Spinal cord (tissue), 10 donors: ENCODE results near the gene CD68. TPM values are rescaled to one million over a fixed set of nuclear protein-coding genes. Genes with fewer than 3 reads are reported as not detected.
"Not testable (repeated sequence)": the region's sequence is repeated elsewhere in the genome, so short reads cannot be mapped to it uniquely, and the experiment has no call there.

Source experiments
- DNase-seq, 6 donors: peaks; one replicate each; pipeline versions ENCODE4 v3.0.0 to v3.0.0-alpha.2; 2013 to 2015; ENCODE audit warnings: low spot score in 6 of 6, low read depth in 4 of 6
- H3K27ac ChIP-seq: one replicate; pipeline ENCODE4 v1.5.1; 2013; ENCODE audit warnings: low read depth, low read length, control low read depth
- H3K27me3 ChIP-seq: one replicate; pipeline ENCODE4 v1.6.1; 2013; ENCODE audit warnings: low read length; ENCODE audit not compliant: control insufficient read depth, insufficient read depth
- H3K36me3 ChIP-seq: one replicate; pipeline ENCODE4 v1.6.1; 2013; ENCODE audit warnings: low read length; ENCODE audit not compliant: control insufficient read depth, insufficient read depth
- H3K4me1 ChIP-seq: one replicate; pipeline ENCODE4 v1.6.1; 2013; ENCODE audit warnings: low read length; ENCODE audit not compliant: control insufficient read depth, insufficient read depth
- H3K4me3 ChIP-seq: one replicate; pipeline ENCODE4 v1.5.1; 2013; ENCODE audit warnings: low read depth, low read length, control low read depth
- H3K9me3 ChIP-seq: one replicate; pipeline ENCODE4 v1.6.1; 2013; ENCODE audit warnings: low read length; ENCODE audit not compliant: control insufficient read depth, insufficient read depth
- WGBS: methylation state at CpG from one replicate; pipeline ENCODE4 v1.1.5; 2013; ENCODE audit warnings: missing lambda C conversion rate; ENCODE audit not compliant: insufficient coverage; 5-methylcytosine and 5-hydroxymethylcytosine counted together
- polyA plus RNA-seq, 2 donors: library from polyadenylated mRNA; unstranded; fragments of 120-200 nt; gene quantifications; one replicate each; pipeline ENCODE4 v1.2.1, GENCODE V29; 2013; ENCODE audit not compliant: insufficient read length in 2 of 2
- total RNA-seq, 2 donors: library from RNA; depleted of rRNA in 1 of 2; stranded (reverse); fragments of 120-200 nt in 1 of 2; fragments of >200 nt in 1 of 2; gene quantifications; one replicate each; pipeline versions ENCODE4 v1.2.3 to v1.2.4, GENCODE V29; 2013 to 2014
- donor health status: healthy.

CD68 gene
- total and polyA plus RNA-seq, 4 donors, result 13.3 to 52.1 (median 46.7) TPM

GRCh38 chr17:7589204-7589868, 9.9 kb downstream of the CD68 start:
- 13% methylated on average over 56 of the region's 56 CpGs for WGBS
- peaks cover 92% of the 10 kb centered on the region for H3K36me3 ChIP-seq
- H3K4me1 ChIP-seq, result peaks cover 37% of the 10 kb centered on the region
- peak; percentile 70 to 96 (median 82) for DNase-seq
- no peaks in the 10 kb centered on the region for H3K9me3 ChIP-seq
- no peaks in the 10 kb centered on the region for H3K27me3 ChIP-seq
- H3K27ac ChIP-seq, result peak overlapping the region; percentile 52
- H3K4me3 ChIP-seq, result peak overlapping the region; percentile 64

GRCh38 chr17:7589891-7590691, 10.7 kb downstream of the CD68 start, which contains the start of gene SOX15:
TSS of gene SOX15 (minus strand) at chr17:7590094. CDS start at chr17:7589676, 418 bp downstream.
- H3K27ac ChIP-seq, result peak within 1 kb of the TSS; percentile 52
- H3K36me3 ChIP-seq, result peaks cover 99% of the 10 kb centered on the region
- no peaks in the 10 kb centered on the region for H3K27me3 ChIP-seq
- 50% methylated on average over 21 of the region's 24 CpGs for WGBS
- no peaks in the 10 kb centered on the region for H3K9me3 ChIP-seq
- peak within 1 kb of the TSS; percentile 64 for H3K4me3 ChIP-seq
- DNase-seq, result no peak
- peaks cover 30% of the 10 kb centered on the region for H3K4me1 ChIP-seq

GRCh38 chr17:7590743-7591142, 11.3 kb downstream of the CD68 start:
- H3K27ac ChIP-seq, result no peak overlapping the region
- WGBS, result 67% methylated on average over 4 of the region's 4 CpGs
- H3K9me3 ChIP-seq, result no peaks in the 10 kb centered on the region
- no peak for DNase-seq
- H3K36me3 ChIP-seq, result peaks cover 99% of the 10 kb centered on the region
- peaks cover 24% of the 10 kb centered on the region for H3K4me1 ChIP-seq
- no peaks in the 10 kb centered on the region for H3K27me3 ChIP-seq
- H3K4me3 ChIP-seq, result no peak overlapping the region

GRCh38 chr17:7591596-7591995, 12.2 kb downstream of the CD68 start:
- H3K27ac ChIP-seq, result no peak overlapping the region

GRCh38 chr17:7592422-7593021, 13.1 kb downstream of the CD68 start:
- Histone ChIP-seq H3K36me3 (peaks cover 97% of the 10 kb centered on the region), H3K4me3 (no peak overlapping the region), H3K4me1 (peaks cover 24% of the 10 kb centered on the region), H3K27ac (no peak overlapping the region), H3K9me3 (no peaks in the 10 kb centered on the region), H3K27me3 (no peaks in the 10 kb centered on the region)
- 94% methylated on average over 10 of the region's 23 CpGs for WGBS
- DNase-seq, result no peak

More at GRCh38 chr17:7591596-7591995, 12.2 kb downstream of the CD68 start:
- Histone ChIP-seq H3K4me3 (no peak overlapping the region), H3K4me1 (peaks cover 24% of the 10 kb centered on the region), H3K9me3 (no peaks in the 10 kb centered on the region), H3K27me3 (no peaks in the 10 kb centered on the region), H3K36me3 (peaks cover 99% of the 10 kb centered on the region)
- DNase-seq, result no peak
- WGBS, result 100% methylated on average over 1 of the region's 5 CpGs

- peaks cover 17% of the 10 kb centered on the region for H3K4me1 ChIP-seq
- no peak overlapping the region for H3K4me3 ChIP-seq
- H3K36me3 ChIP-seq, result peaks cover 94% of the 10 kb centered on the region
- no peaks in the 10 kb centered on the region for H3K9me3 ChIP-seq
- WGBS, result 90% methylated on average over 2 of the region's 12 CpGs
- no peak for DNase-seq
- no peak overlapping the region for H3K27ac ChIP-seq
- no peaks in the 10 kb centered on the region for H3K27me3 ChIP-seq
Measured at GRCh38 chr17:7593296-7593695, 13.9 kb downstream of the CD68 start.

- not testable (repeated sequence) for H3K4me3 ChIP-seq, H3K27ac ChIP-seq, H3K9me3 ChIP-seq, DNase-seq, H3K4me1 ChIP-seq, H3K27me3 ChIP-seq
- H3K36me3 ChIP-seq, result peaks cover 94% of the 10 kb centered on the region
- WGBS, result no CpG with 5 or more reads among the region's 5 CpGs
Measured at GRCh38 chr17:7597561-7597960, 18.1 kb downstream of the CD68 start.

- Histone ChIP-seq H3K27ac (no peak overlapping the region), H3K36me3 (peaks cover 48% of the 10 kb centered on the region)
Measured at GRCh38 chr17:7606280-7606679, 26.8 kb downstream of the CD68 start.

GRCh38 chr17:7610641-7611040, 31.2 kb downstream of the CD68 start:
- 100% methylated on average over 1 of the region's 2 CpGs for WGBS
- Histone ChIP-seq H3K27ac (no peak overlapping the region), H3K36me3 (peaks cover 11% of the 10 kb centered on the region), H3K4me1 (peaks cover 16% of the 10 kb centered on the region), H3K4me3 (no peak overlapping the region), H3K27me3 (no peaks in the 10 kb centered on the region), H3K9me3 (no peaks in the 10 kb centered on the region)
- no peak for DNase-seq

More at GRCh38 chr17:7606280-7606679, 26.8 kb downstream of the CD68 start:
- 100% methylated on average over 2 of the region's 4 CpGs for WGBS
- peaks cover 2% of the 10 kb centered on the region for H3K4me1 ChIP-seq
- H3K4me3 ChIP-seq, result no peak overlapping the region
- no peak for DNase-seq
- H3K9me3 ChIP-seq, result no peaks in the 10 kb centered on the region
- H3K27me3 ChIP-seq, result no peaks in the 10 kb centered on the region
